NCI-H69 (cell line): ENCODE measurements around the gene HACE1.
A peak's percentile ranks its signal among the peaks of the same experiment; 100 is the strongest.
"Not testable (repeated sequence)": the region's sequence is repeated elsewhere in the genome, so short reads cannot be mapped to it uniquely, and the experiment has no call there.

Experiments used
- DNase-seq: peaks from one replicate; lab custom pipeline; 2025; lab: John Stamatoyannopoulos, UW

HACE1 gene, protein sequence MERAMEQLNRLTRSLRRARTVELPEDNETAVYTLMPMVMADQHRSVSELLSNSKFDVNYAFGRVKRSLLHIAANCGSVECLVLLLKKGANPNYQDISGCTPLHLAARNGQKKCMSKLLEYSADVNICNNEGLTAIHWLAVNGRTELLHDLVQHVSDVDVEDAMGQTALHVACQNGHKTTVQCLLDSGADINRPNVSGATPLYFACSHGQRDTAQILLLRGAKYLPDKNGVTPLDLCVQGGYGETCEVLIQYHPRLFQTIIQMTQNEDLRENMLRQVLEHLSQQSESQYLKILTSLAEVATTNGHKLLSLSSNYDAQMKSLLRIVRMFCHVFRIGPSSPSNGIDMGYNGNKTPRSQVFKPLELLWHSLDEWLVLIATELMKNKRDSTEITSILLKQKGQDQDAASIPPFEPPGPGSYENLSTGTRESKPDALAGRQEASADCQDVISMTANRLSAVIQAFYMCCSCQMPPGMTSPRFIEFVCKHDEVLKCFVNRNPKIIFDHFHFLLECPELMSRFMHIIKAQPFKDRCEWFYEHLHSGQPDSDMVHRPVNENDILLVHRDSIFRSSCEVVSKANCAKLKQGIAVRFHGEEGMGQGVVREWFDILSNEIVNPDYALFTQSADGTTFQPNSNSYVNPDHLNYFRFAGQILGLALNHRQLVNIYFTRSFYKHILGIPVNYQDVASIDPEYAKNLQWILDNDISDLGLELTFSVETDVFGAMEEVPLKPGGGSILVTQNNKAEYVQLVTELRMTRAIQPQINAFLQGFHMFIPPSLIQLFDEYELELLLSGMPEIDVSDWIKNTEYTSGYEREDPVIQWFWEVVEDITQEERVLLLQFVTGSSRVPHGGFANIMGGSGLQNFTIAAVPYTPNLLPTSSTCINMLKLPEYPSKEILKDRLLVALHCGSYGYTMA

DNA sequence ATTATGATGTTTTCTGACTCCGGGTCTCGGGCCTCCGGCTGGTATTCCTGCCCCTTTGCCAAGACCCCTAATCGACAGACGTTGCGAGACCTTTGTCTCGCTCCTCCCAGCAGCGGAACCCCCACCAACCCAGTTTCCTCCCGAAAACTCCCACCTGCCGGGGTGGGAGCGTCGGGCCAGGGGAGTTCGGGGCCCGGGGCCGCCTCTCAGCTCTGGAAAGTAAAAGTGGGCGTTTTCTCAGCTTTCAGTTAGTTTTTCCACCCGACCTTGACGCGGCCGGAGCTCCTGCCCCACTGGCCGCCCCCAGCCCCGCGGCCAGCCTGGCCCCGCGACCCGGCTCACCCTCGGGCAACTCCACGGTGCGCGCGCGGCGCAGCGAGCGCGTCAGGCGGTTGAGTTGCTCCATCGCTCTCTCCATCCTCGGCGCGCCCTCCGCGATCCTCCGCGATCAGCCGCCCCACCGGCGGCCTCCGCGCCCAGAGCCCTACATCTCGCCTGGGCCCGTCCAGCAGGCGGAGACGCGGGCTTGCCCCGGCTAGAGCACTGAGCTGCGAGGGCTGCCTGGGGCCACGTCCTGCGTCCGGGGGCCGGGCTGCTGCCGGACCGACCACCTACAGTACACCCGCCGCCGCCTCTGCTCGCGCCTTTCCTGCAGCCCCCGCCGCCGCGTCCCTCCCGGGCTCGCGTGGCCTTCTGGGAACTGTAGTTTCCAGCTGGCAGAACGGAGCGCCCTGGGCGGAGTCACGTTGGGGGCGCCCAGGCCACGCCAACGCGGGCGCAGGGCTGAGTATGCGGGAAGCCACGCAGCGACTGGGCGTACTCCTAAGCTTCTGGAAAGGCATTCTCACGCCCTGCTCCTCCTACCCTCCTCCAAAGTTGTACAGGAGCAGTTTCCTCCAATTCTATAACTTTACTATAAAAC, at the start of gene HACE1:
HACE1 (minus strand) TSS at position 695 of the 922 bp plus-strand sequence; CDS start at position 418, 277 bp downstream.
- peak; percentile 98 for DNase-seq

DNA sequence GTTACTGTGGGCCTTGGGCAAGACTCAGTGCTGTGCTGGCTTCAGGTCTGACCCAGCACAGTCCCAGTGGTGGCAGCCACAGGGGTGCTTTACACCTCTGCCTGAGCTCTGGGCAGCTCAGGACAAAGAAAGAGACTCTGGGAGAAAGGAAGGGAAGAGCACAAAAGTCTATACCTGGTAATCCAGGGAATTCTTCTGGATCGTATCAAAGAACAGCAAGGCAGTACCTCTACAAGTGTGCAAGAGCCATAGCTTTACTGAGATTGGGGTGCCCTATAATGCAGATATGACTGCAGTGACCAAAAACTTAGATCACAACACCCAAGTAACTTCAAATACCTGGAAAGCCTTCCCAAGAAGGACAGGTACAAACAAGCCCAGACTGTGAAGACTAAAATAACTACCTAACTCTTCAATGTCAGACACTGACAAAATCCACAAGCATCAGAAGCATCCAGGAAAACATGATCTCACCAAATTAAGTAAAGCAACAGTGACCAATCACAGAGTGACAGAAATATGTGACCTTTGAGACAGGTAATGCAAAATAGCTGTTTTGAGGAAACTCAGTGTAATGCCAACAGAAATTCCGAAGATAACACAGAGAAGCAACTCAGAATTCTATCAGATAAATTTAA, 49.3 kb upstream of the HACE1 start:
- no peak for DNase-seq

DNA sequence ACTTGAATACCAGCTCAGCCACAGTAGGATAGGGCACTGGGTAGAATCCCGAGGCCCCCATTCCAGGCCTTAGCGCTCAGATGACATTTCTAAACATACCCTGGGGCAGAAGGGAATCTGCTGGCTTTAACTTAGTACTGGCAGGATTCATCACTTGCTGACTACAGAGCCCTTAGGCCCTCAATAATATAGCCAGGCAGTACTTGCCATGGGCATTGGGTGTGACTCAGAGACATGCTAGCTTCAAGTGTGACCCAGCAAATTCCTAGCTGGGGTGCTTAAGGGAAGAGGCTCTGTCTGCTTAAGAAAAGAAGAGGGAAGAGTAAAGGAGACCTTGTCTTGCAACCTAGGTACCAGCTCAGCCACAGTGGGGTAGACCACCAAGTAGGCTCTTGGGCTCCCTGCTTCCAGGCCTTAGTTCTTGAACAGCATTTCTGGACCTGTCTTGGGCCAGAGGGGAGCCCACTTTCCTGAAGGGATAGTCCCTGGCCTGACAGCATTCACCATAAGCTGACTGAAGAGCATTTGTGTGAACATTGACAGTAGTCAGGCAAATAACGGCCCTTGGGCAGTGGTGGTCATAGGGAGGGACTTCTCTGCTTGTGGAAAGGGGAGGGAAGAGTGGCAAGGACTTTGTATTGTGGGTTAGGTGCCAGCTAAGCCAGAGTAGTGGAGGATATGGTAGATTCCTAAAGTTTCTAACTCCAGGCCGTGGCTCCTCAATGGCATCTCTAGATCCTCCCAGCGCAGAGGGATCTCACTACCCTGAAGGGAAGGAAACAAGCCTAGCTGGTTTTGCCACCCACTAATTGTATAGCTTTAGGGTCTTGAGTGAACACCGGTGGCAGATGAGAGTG, 48.5 kb upstream of the HACE1 start:
- no peak for DNase-seq

DNA sequence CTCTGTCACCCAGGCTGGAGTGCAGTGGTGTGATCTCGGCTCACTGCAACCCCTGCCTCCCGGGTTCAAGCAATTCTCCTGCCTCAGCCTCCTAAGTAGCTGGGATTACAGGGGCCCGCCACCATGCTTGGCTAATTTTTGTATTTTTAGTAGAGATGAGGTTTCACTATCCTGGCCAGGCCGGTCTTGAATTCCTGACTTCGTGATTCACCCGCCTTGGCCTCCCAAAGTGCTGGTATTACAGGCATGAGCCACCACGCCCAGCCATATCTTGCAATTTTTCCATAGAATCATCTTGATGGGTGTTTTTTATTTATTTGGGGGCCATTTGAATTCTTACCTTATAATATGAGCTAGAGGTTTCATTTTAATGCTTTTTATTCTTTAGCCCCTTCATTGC, 39.2 kb upstream of the HACE1 start:
- not testable (repeated sequence) for DNase-seq

DNA sequence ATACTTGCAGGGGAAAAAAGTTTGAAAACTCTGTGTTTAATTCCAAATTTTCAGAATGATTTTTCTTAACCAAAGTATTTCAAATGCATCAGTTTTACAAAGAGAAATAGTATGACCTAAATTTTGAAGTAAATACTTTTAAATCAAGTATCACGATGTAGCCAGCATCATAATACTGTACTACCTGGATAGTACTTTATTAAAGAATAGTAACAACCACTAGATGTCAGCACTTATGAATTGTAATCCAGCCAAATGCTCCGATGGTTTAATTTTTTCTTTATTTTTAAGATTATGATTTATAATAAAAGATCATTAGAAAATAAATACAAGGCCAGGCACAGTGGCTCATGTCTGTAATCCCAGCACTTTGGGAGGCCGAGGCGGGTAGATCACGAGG, 37.2 kb upstream of the HACE1 start:
- peak; percentile 36 for DNase-seq

- no peak for DNase-seq
Observed at GRCh38 chr6:104888066-104888465, 28.3 kb upstream of the HACE1 start.

GRCh38 chr6:104887350-104887749, 27.6 kb upstream of the HACE1 start:
- DNase-seq, result no peak

DNA sequence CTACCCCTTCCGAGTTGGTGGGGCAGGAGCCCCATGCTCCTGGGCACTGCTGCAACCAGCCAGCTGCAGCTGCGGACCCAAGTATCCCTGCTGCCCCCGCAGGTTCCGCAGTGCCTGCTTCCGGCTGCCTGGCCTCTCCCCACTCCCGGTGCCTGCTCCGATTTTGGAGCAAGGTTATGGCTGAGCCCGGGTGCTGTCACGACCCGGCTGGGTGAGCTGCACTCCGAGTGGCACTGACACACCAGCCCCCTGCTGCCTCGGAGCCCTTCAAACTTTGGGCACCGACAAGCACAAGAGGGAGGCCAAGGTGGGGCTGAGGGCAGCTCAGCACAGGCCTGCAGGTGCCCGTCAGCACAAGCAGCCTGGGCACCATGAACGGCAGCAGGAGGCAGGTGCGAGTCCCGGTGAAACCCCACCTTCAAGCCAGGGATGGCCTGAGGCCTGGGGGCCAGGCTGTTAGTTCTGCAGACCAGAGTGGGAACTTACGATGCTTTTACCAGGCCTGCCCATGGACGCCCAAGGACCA, 25.9 kb upstream of the HACE1 start:
- no peak for DNase-seq

DNA sequence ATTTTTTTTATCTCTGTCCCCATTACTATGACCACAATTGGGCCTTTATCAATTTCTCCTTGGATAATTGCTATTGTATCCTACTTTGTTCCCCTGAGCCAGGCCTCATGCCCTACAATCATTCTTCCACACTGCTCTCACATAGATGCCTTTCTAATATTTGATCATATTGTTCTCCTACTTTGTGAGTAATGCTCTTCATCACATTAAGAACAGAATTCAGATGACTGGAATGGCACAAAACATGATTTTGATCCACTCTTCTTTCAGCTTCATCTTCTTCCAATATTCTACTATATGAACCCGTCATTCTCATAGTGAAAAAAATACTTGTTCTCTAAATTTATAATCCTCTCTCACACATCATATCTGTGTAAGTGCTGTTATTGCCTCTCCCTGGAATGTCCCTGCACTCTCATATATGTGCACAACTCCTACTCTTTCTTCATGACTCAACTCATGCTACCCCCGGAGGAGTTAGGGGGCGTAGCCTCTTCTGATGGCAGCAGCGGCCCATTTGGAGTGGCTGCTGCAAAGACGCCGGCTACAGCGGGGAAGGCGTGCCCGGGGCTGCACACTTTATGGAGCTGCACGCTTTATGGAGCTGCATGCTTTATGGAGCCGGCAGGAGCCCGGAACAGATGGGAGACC, 25.3 kb upstream of the HACE1 start:
- peak; percentile 61 for DNase-seq

DNA sequence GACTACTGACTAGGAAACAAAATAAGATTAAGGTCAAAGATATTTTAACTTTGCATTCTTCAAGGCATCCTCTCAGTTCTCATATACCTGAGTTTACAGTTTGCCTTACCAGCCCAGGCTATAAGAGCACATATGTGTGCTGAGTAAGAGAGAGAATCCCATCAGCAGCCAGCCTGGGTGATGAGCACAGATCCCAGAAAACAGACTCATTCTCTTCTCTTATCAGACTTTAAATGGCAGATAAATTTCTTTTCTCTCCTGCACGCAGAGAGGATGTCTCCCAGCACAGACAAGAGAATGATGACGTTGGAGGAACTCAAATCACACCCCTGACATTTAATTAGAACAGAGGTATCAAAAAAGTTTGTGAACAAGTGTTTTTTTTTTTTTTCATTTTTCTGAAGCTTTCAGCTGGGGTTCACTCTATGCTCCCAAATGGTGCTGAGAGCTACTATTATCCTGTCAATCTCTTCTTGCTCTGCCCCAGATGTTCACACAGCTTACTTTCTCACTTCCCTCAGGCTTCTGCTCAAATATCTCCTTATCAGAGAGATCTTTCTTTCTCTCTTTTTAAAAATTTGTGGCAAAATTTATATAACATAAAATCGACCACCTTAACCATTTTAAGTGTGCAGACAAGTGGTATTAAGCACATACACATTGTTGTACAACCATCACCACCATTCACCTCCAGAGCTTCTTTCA, 22.4 kb upstream of the HACE1 start:
- DNase-seq, result no peak

GRCh38 chr6:104862456-104862855, 2.7 kb upstream of the HACE1 start:
- no peak for DNase-seq

- DNase-seq, result peak; percentile 38
Observed at GRCh38 chr6:104860221-104860620, 502 bp upstream of the HACE1 start.

DNA sequence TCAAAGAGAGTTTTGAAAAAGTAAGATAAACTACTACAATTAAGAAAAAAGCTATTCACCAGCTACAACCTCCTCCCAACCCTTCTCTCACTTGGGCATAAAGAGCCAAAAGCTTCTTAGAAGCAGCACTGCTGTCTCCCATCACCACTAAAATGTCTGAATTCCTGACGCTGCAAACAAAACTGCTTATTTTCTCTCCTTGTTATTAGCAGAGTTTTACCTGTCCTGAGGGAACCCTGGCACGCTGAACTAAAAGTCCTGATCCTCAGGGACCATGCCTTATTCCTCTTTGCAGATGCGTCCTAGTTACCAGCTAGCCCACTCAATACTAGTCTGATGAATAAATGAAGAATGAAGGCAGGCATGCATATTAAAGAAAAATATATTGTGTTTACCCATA, 1.1 kb downstream of the HACE1 start:
- peak; percentile 59 for DNase-seq

DNA sequence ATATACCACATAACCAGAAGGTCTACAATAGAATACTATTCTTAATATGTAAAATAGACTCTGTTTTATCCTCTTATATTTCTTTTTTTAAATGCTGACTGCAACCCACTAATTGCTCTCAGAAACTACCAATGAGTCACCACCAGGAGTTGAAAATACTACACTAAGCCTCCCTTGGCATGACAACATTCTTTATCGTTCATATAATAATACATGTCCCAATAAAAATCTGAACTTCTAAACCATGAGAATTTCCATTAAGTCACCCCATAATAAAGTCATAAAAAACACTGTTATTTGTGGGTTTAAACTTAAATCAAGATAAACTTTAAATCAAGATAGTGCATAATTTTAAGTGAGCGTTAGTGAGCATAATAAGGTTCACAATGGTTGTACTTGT, 4.2 kb downstream of the HACE1 start:
- no peak for DNase-seq

GRCh38 chr6:104847721-104848120, 12.0 kb downstream of the HACE1 start:
- DNase-seq, result not testable (repeated sequence)

- no peak for DNase-seq
Observed at GRCh38 chr6:104843229-104843628, 16.5 kb downstream of the HACE1 start.

DNA sequence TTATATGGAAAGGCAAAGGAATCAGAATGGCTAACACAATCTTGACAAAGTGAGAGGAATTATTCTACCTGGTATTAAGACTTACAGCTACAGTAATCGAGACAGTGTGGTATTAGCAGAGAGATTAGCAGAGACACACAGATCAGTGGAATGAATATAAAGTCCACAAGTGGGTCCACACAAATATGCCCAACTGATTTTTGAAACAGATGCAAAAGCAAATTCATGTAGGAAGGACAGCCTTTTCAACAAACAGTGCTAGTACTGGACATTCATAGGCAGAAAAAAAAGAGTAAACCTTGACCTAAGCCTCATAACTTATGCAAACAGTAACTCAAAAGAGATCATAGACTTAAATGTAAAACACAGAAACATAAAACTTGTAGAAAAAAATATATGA, 22.6 kb downstream of the HACE1 start:
- DNase-seq, result no peak

GRCh38 chr6:104836479-104837020, 23.2 kb downstream of the HACE1 start:
- DNase-seq, result not testable (repeated sequence)

DNA sequence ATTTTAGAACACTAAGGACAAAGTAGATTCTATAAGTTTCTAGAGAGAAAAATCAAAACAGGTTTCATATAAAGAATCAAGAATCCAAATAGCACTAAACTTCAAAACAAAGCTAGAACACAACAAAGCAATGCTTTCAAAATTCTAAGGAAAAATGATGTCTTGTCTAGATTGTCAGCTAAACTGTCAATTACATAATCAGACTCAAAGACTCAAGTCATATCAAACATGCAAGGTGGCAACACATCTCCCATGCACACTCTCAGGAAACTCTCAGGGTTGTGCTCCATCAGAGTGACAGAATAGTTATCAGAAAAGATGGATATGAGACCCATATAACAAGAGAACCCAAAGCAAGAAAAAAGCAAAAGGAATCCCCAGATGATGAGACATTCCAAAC, 23.9 kb downstream of the HACE1 start:
- DNase-seq, result no peak
